ENCODE measurements around the gene GMPPA. TPM values are rescaled to one million over a fixed set of nuclear protein-coding genes. Genes with fewer than 3 reads are reported as not detected.

The GMPPA gene
- total RNA-seq, 1 donor, result 46.0 TPM

- no peaks in the 10 kb centered on the region for H3K27me3 ChIP-seq (ENCODE audit: insufficient read depth, low read length)
- no peaks in the 10 kb centered on the region for H3K9me3 ChIP-seq (ENCODE audit: low read depth, low read length)
- no peak overlapping the region for H2AFZ ChIP-seq (ENCODE audit: low read length)
- no peak for TF ChIP-seq CTCF (IDR thresholded peaks at IDR 0.05; ENCODE audit: extremely low read depth, low read depth, low read length)
- no peak for DNase-seq (ENCODE audit: insufficient read length, low spot score, missing footprints)
- H3K4me1 ChIP-seq (ENCODE audit: insufficient read depth, low read length), result peaks cover 14% of the 10 kb centered on the region
- H3K4me2 ChIP-seq (ENCODE audit: insufficient read depth, low read length), result no peak overlapping the region
- H3K4me3 ChIP-seq (ENCODE audit: insufficient read depth, low read length), result no peak overlapping the region
- no peaks in the 10 kb centered on the region for H4K20me1 ChIP-seq (ENCODE audit: insufficient read depth, low read length)
- no peaks in the 10 kb centered on the region for H3K79me2 ChIP-seq (ENCODE audit: insufficient read depth, low read length)
- no peak overlapping the region for H3K27ac ChIP-seq (ENCODE audit: low read depth, low read length)
- H3K36me3 ChIP-seq (ENCODE audit: insufficient read depth, low read length), result peaks cover 69% of the 10 kb centered on the region
Observed at GRCh38 chr2:219468410-219469185, 30.1 kb upstream of the GMPPA start.

GRCh38 chr2:219469186-219469724, 29.4 kb upstream of the GMPPA start:
- Histone ChIP-seq H2AFZ (ENCODE audit: low read length) (no peak overlapping the region), H3K4me2 (ENCODE audit: insufficient read depth, low read length) (peak overlapping the region; percentile 53), H3K27ac (ENCODE audit: low read depth, low read length) (peak overlapping the region; percentile 63), H3K4me1 (ENCODE audit: insufficient read depth, low read length) (peaks cover 14% of the 10 kb centered on the region), H3K27me3 (ENCODE audit: insufficient read depth, low read length) (no peaks in the 10 kb centered on the region), H4K20me1 (ENCODE audit: insufficient read depth, low read length) (no peaks in the 10 kb centered on the region), H3K36me3 (ENCODE audit: insufficient read depth, low read length) (peaks cover 70% of the 10 kb centered on the region), H3K9me3 (ENCODE audit: low read depth, low read length) (no peaks in the 10 kb centered on the region), H3K4me3 (ENCODE audit: insufficient read depth, low read length) (no peak overlapping the region), H3K79me2 (ENCODE audit: insufficient read depth, low read length) (no peaks in the 10 kb centered on the region)
- peak; percentile 100 for DNase-seq (ENCODE audit: insufficient read length, low spot score, missing footprints)
- TF ChIP-seq CTCF (IDR thresholded peaks at IDR 0.05; ENCODE audit: extremely low read depth, low read depth, low read length), result no peak

GRCh38 chr2:219470429-219470828, 28.3 kb upstream of the GMPPA start:
- Histone ChIP-seq H3K36me3 (ENCODE audit: insufficient read depth, low read length) (peaks cover 72% of the 10 kb centered on the region), H3K4me1 (ENCODE audit: insufficient read depth, low read length) (peaks cover 14% of the 10 kb centered on the region), H3K27me3 (ENCODE audit: insufficient read depth, low read length) (no peaks in the 10 kb centered on the region), H4K20me1 (ENCODE audit: insufficient read depth, low read length) (no peaks in the 10 kb centered on the region), H3K9me3 (ENCODE audit: low read depth, low read length) (no peaks in the 10 kb centered on the region), H3K79me2 (ENCODE audit: insufficient read depth, low read length) (no peaks in the 10 kb centered on the region), H2AFZ (ENCODE audit: low read length) (no peak overlapping the region), H3K4me3 (ENCODE audit: insufficient read depth, low read length) (no peak overlapping the region), H3K4me2 (ENCODE audit: insufficient read depth, low read length) (no peak overlapping the region), H3K27ac (ENCODE audit: low read depth, low read length) (no peak overlapping the region)
- TF ChIP-seq CTCF (IDR thresholded peaks at IDR 0.05; ENCODE audit: extremely low read depth, low read depth, low read length), result no peak
- no peak for DNase-seq (ENCODE audit: insufficient read length, low spot score, missing footprints)
